ENCODE measurements around the gene IDH3G. TPM values are rescaled to one million over a fixed set of nuclear protein-coding genes. Genes with fewer than 3 reads are reported as not detected.

Gene IDH3G
- polyA plus RNA-seq, 3 donors, result 115 to 201 (median 130) TPM

GRCh38 chrX:153813161-153813560 lies 19.0 kb upstream of the IDH3G start:
- WGBS (ENCODE audit: insufficient coverage), result 100% methylated on average over 3 of the region's 5 CpGs
- TF ChIP-seq CTCF (IDR thresholded peaks at IDR 0.05), result no peak

GRCh38 chrX:153812220-153812619 lies 18.0 kb upstream of the IDH3G start:
- DNase-seq, result no peak
- Mint-ChIP-seq H3K36me3 (no peaks in the 10 kb centered on the region), H3K9me3 (peaks cover 0 to 12% (median 3%) of the 10 kb centered on the region in 7 donors), H3K27ac (no peak overlapping the region), H3K27me3 (ENCODE audit: low read depth in 3 of 3) (peaks cover 24 to 50% (median 45%) of the 10 kb centered on the region in 3 donors), H3K4me3 (no peak overlapping the region), H3K4me1 (peaks cover 12% of the 10 kb centered on the region)
- Histone ChIP-seq H3K27ac (ENCODE audit: low read depth in 1 of 2, low read length in 2 of 2) (no peak overlapping the region), H3K4me2 (replicated peaks; ENCODE audit: extremely low read depth, low read length, poor library complexity, severe bottlenecking) (no peak overlapping the region), H3K27me3 (ENCODE audit: control insufficient read depth in 2 of 2, insufficient read depth in 2 of 2, low read length in 2 of 2) (peaks cover 0 to 7% of the 10 kb centered on the region in 2 donors), H3K79me2 (ENCODE audit: insufficient read depth, low read length) (no peaks in the 10 kb centered on the region), H3K36me3 (replicated peaks in 1 of 2; ENCODE audit: control insufficient read depth in 1 of 2, insufficient read depth in 2 of 2, low read length in 2 of 2) (no peaks in the 10 kb centered on the region), H3K9me3 (replicated peaks in 1 of 2; ENCODE audit: control insufficient read depth in 1 of 2, insufficient read depth in 1 of 2, low read length in 2 of 2) (no peaks in the 10 kb centered on the region), H2AFZ (ENCODE audit: insufficient read depth, low read depth, low read length, poor library complexity, severe bottlenecking) (no peak overlapping the region), H3K4me3 (replicated peaks in 1 of 3; ENCODE audit: low read depth in 2 of 3, low read length in 3 of 3) (no peak overlapping the region), H3K4me1 (ENCODE audit: control insufficient read depth in 1 of 2, insufficient read depth in 2 of 2, low read length in 2 of 2) (no peaks in the 10 kb centered on the region), H3K9ac (ENCODE audit: insufficient read depth, low read length, poor library complexity, severe bottlenecking) (no peak overlapping the region), H4K20me1 (ENCODE audit: insufficient read depth, low read length) (no peaks in the 10 kb centered on the region)
- WGBS (ENCODE audit: insufficient coverage), result 71% methylated on average over 5 of the region's 14 CpGs
- no peak for TF ChIP-seq CTCF (IDR thresholded peaks at IDR 0.05)
- intact Hi-C loops (cut with micrococcal nuclease), result no loop called here

More at GRCh38 chrX:153813161-153813560, 19.0 kb upstream of the IDH3G start:
- Histone ChIP-seq H3K27me3 (ENCODE audit: control insufficient read depth in 2 of 2, insufficient read depth in 2 of 2, low read length in 2 of 2) (peaks cover 0 to 15% of the 10 kb centered on the region in 2 donors), H3K9ac (ENCODE audit: insufficient read depth, low read length, poor library complexity, severe bottlenecking) (no peak overlapping the region), H3K36me3 (replicated peaks in 1 of 2; ENCODE audit: control insufficient read depth in 1 of 2, insufficient read depth in 2 of 2, low read length in 2 of 2) (no peaks in the 10 kb centered on the region), H3K4me2 (replicated peaks; ENCODE audit: extremely low read depth, low read length, poor library complexity, severe bottlenecking) (no peak overlapping the region), H3K4me3 (replicated peaks in 1 of 3; ENCODE audit: low read depth in 2 of 3, low read length in 3 of 3) (no peak overlapping the region), H3K9me3 (replicated peaks in 1 of 2; ENCODE audit: control insufficient read depth in 1 of 2, insufficient read depth in 1 of 2, low read length in 2 of 2) (no peaks in the 10 kb centered on the region), H3K27ac (ENCODE audit: low read depth in 1 of 2, low read length in 2 of 2) (no peak overlapping the region), H3K4me1 (ENCODE audit: control insufficient read depth in 1 of 2, insufficient read depth in 2 of 2, low read length in 2 of 2) (no peaks in the 10 kb centered on the region), H4K20me1 (ENCODE audit: insufficient read depth, low read length) (no peaks in the 10 kb centered on the region), H3K79me2 (ENCODE audit: insufficient read depth, low read length) (no peaks in the 10 kb centered on the region), H2AFZ (ENCODE audit: insufficient read depth, low read depth, low read length, poor library complexity, severe bottlenecking) (no peak overlapping the region)
- H3K36me3 Mint-ChIP-seq, result no peaks in the 10 kb centered on the region
- H3K4me3 Mint-ChIP-seq, result no peak overlapping the region
- peaks cover 31 to 60% (median 54%) of the 10 kb centered on the region in 3 donors for H3K27me3 Mint-ChIP-seq (ENCODE audit: low read depth in 3 of 3)
- no peak for DNase-seq
- intact Hi-C loops (cut with micrococcal nuclease), result no loop called here
- H3K4me1 Mint-ChIP-seq, result peaks cover 12% of the 10 kb centered on the region
- H3K27ac Mint-ChIP-seq, result no peak overlapping the region
- H3K9me3 Mint-ChIP-seq, result peaks cover 0 to 18% (median 0%) of the 10 kb centered on the region in 7 donors
